Measurements from ENCODE around the gene IL27RA. TPM values are rescaled to one million over a fixed set of nuclear protein-coding genes. Genes with fewer than 3 reads are reported as not detected.

The IL27RA gene
- total and polyA plus RNA-seq, 2 experiments from 2014 or later, result 7.7 to 11.4 TPM

DNA sequence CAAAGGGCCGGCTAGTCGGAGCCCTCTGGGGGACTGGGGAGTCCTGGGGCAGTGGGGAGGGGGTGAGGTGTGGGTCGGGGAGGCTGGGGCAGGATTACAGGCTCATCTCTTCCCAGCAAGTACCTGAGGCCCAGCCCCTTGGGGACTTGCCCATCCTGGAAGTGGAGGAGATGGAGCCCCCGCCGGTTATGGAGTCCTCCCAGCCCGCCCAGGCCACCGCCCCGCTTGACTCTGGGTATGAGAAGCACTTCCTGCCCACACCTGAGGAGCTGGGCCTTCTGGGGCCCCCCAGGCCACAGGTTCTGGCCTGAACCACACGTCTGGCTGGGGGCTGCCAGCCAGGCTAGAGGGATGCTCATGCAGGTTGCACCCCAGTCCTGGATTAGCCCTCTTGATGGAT, 20.4 kb downstream of the IL27RA start:
- H3K27ac Mint-ChIP-seq, result no peak overlapping the region
- no peak for ATAC-seq

DNA sequence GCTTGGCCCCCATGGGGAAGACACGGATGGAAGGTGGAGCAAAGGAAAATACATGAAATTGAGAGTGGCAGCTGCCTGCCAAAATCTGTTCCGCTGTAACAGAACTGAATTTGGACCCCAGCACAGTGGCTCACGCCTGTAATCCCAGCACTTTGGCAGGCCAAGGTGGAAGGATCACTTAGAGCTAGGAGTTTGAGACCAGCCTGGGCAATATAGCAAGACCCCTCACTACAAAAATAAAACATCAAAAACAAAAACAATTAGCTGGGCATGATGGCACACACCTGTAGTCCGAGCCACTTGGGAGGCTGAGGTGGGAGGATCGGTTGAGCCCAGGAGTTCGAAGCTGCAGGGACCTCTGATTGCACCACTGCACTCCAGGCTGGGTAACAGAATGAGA, 20.9 kb downstream of the IL27RA start:
- H3K27ac Mint-ChIP-seq, result no peak overlapping the region
- H3K4me1 Mint-ChIP-seq, result peaks cover 4% of the 10 kb centered on the region; the same call in 1 of the 3 replicates
- Histone ChIP-seq H3K27ac (ENCODE audit: low read depth) (no peak overlapping the region), H4K20me1 (replicated peaks; ENCODE audit: insufficient read depth) (no peaks in the 10 kb centered on the region; the same call in 1 of the 2 replicates), H3K4me3 (no peak overlapping the region), H3K36me3 (ENCODE audit: insufficient read depth) (no peaks in the 10 kb centered on the region), H3K27me3 (ENCODE audit: insufficient read depth) (no peaks in the 10 kb centered on the region), H3K9me2 (ENCODE audit: insufficient read depth) (no peaks in the 10 kb centered on the region), H2AFZ (no peak overlapping the region), H3K79me2 (replicated peaks; ENCODE audit: insufficient read depth) (no peaks in the 10 kb centered on the region), H3K4me2 (no peak overlapping the region), H3F3A (replicated peaks; ENCODE audit: low read depth) (no peaks in the 10 kb centered on the region; the same call in 1 of the 2 replicates), H3K4me1 (ENCODE audit: insufficient read depth) (no peaks in the 10 kb centered on the region)
- ATAC-seq (no peak), DNase-seq (ENCODE audit: low spot score) (no peak)
- H3K4me3 Mint-ChIP-seq, result no peak overlapping the region
- peaks cover 30% of the 10 kb centered on the region for H3K36me3 Mint-ChIP-seq (ENCODE audit: low read depth)
- H3K27me3 Mint-ChIP-seq (ENCODE audit: insufficient read depth, low read depth, poor library complexity), result peaks cover 13% of the 10 kb centered on the region
- peaks cover 6% of the 10 kb centered on the region; the same call in 2 of the 3 replicates for H3K9me3 Mint-ChIP-seq
- TF ChIP-seq, protein P1, sequence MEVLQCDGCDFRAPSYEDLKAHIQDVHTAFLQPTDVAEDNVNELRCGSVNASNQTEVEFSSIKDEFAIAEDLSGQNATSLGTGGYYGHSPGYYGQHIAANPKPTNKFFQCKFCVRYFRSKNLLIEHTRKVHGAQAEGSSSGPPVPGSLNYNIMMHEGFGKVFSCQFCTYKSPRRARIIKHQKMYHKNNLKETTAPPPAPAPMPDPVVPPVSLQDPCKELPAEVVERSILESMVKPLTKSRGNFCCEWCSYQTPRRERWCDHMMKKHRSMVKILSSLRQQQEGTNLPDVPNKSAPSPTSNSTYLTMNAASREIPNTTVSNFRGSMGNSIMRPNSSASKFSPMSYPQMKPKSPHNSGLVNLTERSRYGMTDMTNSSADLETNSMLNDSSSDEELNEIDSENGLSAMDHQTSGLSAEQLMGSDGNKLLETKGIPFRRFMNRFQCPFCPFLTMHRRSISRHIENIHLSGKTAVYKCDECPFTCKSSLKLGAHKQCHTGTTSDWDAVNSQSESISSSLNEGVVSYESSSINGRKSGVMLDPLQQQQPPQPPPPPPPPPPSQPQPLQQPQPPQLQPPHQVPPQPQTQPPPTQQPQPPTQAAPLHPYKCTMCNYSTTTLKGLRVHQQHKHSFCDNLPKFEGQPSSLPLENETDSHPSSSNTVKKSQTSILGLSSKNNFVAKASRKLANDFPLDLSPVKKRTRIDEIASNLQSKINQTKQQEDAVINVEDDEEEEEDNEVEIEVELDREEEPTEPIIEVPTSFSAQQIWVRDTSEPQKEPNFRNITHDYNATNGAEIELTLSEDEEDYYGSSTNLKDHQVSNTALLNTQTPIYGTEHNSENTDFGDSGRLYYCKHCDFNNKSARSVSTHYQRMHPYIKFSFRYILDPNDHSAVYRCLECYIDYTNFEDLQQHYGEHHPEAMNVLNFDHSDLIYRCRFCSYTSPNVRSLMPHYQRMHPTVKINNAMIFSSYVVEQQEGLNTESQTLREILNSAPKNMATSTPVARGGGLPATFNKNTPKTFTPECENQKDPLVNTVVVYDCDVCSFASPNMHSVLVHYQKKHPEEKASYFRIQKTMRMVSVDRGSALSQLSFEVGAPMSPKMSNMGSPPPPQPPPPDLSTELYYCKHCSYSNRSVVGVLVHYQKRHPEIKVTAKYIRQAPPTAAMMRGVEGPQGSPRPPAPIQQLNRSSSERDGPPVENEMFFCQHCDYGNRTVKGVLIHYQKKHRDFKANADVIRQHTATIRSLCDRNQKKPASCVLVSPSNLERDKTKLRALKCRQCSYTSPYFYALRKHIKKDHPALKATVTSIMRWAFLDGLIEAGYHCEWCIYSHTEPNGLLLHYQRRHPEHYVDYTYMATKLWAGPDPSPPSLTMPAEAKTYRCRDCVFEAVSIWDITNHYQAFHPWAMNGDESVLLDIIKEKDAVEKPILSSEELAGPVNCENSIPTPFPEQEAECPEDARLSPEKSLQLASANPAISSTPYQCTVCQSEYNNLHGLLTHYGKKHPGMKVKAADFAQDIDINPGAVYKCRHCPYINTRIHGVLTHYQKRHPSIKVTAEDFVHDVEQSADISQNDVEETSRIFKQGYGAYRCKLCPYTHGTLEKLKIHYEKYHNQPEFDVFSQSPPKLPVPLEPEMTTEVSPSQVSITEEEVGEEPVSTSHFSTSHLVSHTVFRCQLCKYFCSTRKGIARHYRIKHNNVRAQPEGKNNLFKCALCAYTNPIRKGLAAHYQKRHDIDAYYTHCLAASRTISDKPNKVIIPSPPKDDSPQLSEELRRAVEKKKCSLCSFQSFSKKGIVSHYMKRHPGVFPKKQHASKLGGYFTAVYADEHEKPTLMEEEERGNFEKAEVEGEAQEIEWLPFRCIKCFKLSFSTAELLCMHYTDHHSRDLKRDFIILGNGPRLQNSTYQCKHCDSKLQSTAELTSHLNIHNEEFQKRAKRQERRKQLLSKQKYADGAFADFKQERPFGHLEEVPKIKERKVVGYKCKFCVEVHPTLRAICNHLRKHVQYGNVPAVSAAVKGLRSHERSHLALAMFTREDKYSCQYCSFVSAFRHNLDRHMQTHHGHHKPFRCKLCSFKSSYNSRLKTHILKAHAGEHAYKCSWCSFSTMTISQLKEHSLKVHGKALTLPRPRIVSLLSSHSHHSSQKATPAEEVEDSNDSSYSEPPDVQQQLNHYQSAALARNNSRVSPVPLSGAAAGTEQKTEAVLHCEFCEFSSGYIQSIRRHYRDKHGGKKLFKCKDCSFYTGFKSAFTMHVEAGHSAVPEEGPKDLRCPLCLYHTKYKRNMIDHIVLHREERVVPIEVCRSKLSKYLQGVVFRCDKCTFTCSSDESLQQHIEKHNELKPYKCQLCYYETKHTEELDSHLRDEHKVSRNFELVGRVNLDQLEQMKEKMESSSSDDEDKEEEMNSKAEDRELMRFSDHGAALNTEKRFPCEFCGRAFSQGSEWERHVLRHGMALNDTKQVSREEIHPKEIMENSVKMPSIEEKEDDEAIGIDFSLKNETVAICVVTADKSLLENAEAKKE (CRISPR knock-in tag; IDR thresholded peaks at IDR 0.05), result no peak
- TF ChIP-seq, protein P2, sequence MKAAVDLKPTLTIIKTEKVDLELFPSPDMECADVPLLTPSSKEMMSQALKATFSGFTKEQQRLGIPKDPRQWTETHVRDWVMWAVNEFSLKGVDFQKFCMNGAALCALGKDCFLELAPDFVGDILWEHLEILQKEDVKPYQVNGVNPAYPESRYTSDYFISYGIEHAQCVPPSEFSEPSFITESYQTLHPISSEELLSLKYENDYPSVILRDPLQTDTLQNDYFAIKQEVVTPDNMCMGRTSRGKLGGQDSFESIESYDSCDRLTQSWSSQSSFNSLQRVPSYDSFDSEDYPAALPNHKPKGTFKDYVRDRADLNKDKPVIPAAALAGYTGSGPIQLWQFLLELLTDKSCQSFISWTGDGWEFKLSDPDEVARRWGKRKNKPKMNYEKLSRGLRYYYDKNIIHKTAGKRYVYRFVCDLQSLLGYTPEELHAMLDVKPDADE (IDR thresholded peaks at IDR 0.05), result no peak
- no peak for TF ChIP-seq EZH2 (IDR thresholded peaks at IDR 0.05; ENCODE audit: low read depth, unreplicated experiment)
- TF ChIP-seq, protein P3, sequence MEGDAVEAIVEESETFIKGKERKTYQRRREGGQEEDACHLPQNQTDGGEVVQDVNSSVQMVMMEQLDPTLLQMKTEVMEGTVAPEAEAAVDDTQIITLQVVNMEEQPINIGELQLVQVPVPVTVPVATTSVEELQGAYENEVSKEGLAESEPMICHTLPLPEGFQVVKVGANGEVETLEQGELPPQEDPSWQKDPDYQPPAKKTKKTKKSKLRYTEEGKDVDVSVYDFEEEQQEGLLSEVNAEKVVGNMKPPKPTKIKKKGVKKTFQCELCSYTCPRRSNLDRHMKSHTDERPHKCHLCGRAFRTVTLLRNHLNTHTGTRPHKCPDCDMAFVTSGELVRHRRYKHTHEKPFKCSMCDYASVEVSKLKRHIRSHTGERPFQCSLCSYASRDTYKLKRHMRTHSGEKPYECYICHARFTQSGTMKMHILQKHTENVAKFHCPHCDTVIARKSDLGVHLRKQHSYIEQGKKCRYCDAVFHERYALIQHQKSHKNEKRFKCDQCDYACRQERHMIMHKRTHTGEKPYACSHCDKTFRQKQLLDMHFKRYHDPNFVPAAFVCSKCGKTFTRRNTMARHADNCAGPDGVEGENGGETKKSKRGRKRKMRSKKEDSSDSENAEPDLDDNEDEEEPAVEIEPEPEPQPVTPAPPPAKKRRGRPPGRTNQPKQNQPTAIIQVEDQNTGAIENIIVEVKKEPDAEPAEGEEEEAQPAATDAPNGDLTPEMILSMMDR (conservative IDR thresholded peaks at IDR 0.05; ENCODE audit: low read depth in 2 of 2), result no peak
- TF ChIP-seq NANOG (IDR thresholded peaks at IDR 0.05; ENCODE audit: borderline replicate concordance), result no peak
- TF ChIP-seq JUNB (IDR thresholded peaks at IDR 0.05; ENCODE audit: unreplicated experiment), result no peak
- TF ChIP-seq POLR2AphosphoS5 (IDR thresholded peaks at IDR 0.05; ENCODE audit: low read depth), result no peak
- TF ChIP-seq STAT1 (IDR thresholded peaks at IDR 0.05; ENCODE audit: unreplicated experiment), result no peak
- no peak for TF ChIP-seq EZH2phosphoT487 (IDR thresholded peaks at IDR 0.05; ENCODE audit: unreplicated experiment)
- no peak for TF ChIP-seq ZNF114 (CRISPR knock-in tag; IDR thresholded peaks at IDR 0.05)
- no peak for TF ChIP-seq CREB1 (CRISPR knock-in tag; IDR thresholded peaks at IDR 0.05; ENCODE audit: low read depth)

More for the DNA sequence above, 20.4 kb downstream of the IL27RA start:
- Histone ChIP-seq H3K4me2 (no peak overlapping the region), H3K27me3 (ENCODE audit: insufficient read depth) (no peaks in the 10 kb centered on the region), H3K27ac (ENCODE audit: low read depth) (no peak overlapping the region), H3K4me1 (ENCODE audit: insufficient read depth) (no peaks in the 10 kb centered on the region), H3K36me3 (ENCODE audit: insufficient read depth) (no peaks in the 10 kb centered on the region), H4K20me1 (replicated peaks; ENCODE audit: insufficient read depth) (no peaks in the 10 kb centered on the region; the same call in 1 of the 2 replicates), H3K4me3 (no peak overlapping the region), H3K9me2 (ENCODE audit: insufficient read depth) (no peaks in the 10 kb centered on the region), H2AFZ (no peak overlapping the region), H3F3A (replicated peaks; ENCODE audit: low read depth) (no peaks in the 10 kb centered on the region; the same call in 1 of the 2 replicates), H3K79me2 (replicated peaks; ENCODE audit: insufficient read depth) (no peaks in the 10 kb centered on the region)
- Mint-ChIP-seq H3K4me3 (no peak overlapping the region), H3K27me3 (ENCODE audit: insufficient read depth, low read depth, poor library complexity) (peaks cover 11% of the 10 kb centered on the region), H3K36me3 (ENCODE audit: low read depth) (peaks cover 32% of the 10 kb centered on the region), H3K9me3 (peaks cover 8% of the 10 kb centered on the region; the same call in 2 of the 3 replicates), H3K4me1 (peaks cover 3% of the 10 kb centered on the region; the same call in 1 of the 3 replicates)
- no peak for DNase-seq (ENCODE audit: low spot score)
- TF ChIP-seq POLR2AphosphoS5 (IDR thresholded peaks at IDR 0.05; ENCODE audit: low read depth) (no peak), EZH2 (IDR thresholded peaks at IDR 0.05; ENCODE audit: low read depth, unreplicated experiment) (no peak)
- TF ChIP-seq, protein P2 (IDR thresholded peaks at IDR 0.05), result no peak

Measured in GM23338 (cell line).